Skeletal muscle satellite cell (primary cell): ENCODE measurements around the gene TCL1A.
"Not testable (repeated sequence)": the region's sequence is repeated elsewhere in the genome, so short reads cannot be mapped to it uniquely, and the experiment has no call there.

Experiments used
- H3K27me3 ChIP-seq: 2 replicates; pipeline ENCODE4 v1.7.0; 2013; ENCODE audit warnings: low read length; ENCODE audit not compliant: control insufficient read depth, insufficient read depth
- H3K36me3 ChIP-seq: 2 replicates; pipeline ENCODE4 v1.7.0; 2013; ENCODE audit warnings: mild to moderate bottlenecking, control low read depth, low read length; ENCODE audit not compliant: insufficient read depth
- H3K4me1 ChIP-seq: 2 replicates; pipeline ENCODE4 v1.7.0; 2013; ENCODE audit warnings: low read length; ENCODE audit not compliant: control insufficient read depth, insufficient read depth
- H3K4me2 ChIP-seq: 2 replicates; pipeline ENCODE4 v1.7.0; 2013; ENCODE audit warnings: mild to moderate bottlenecking, low read length
- H3K4me3 ChIP-seq: 2 replicates; pipeline ENCODE4 v1.7.0; 2013; ENCODE audit warnings: low read length
- H3K9ac ChIP-seq: 2 replicates; pipeline ENCODE4 v1.7.0; 2013; ENCODE audit warnings: mild to moderate bottlenecking, low read depth, low read length, moderate library complexity
- H3K9me3 ChIP-seq: replicated peaks from 2 replicates; pipeline ENCODE4 v1.7.0; 2013; ENCODE audit warnings: mild to moderate bottlenecking, control low read depth, low read length

The TCL1A gene

DNA sequence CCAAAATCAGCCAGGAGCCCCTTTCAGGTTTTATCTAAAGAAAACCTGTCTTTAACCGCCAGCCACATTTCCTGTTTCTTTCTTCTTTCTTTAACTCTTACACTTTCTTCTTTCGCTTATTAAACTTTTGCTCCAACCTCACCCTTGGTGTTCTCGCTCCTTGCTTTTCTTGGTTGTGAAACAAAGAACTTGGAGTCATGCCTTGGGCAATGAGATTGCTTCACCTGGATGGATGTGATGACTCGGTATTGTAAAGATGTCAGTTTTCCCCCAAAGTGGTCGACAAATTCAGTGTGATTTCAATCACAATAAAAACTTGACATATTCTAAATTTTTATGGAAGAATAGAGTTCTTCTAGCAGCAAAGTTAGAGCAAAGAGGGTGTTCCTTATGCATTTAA, 16.2 kb upstream of the TCL1A start:
- no peak overlapping the region for H3K4me3 ChIP-seq
- H3K9ac ChIP-seq: no peak overlapping the region
- no peaks in the 10 kb centered on the region for H3K36me3 ChIP-seq
- H3K9me3 ChIP-seq: no peaks in the 10 kb centered on the region
- H3K4me2 ChIP-seq: no peak overlapping the region
- no peaks in the 10 kb centered on the region for H3K4me1 ChIP-seq
- H3K27me3 ChIP-seq: no peaks in the 10 kb centered on the region

DNA sequence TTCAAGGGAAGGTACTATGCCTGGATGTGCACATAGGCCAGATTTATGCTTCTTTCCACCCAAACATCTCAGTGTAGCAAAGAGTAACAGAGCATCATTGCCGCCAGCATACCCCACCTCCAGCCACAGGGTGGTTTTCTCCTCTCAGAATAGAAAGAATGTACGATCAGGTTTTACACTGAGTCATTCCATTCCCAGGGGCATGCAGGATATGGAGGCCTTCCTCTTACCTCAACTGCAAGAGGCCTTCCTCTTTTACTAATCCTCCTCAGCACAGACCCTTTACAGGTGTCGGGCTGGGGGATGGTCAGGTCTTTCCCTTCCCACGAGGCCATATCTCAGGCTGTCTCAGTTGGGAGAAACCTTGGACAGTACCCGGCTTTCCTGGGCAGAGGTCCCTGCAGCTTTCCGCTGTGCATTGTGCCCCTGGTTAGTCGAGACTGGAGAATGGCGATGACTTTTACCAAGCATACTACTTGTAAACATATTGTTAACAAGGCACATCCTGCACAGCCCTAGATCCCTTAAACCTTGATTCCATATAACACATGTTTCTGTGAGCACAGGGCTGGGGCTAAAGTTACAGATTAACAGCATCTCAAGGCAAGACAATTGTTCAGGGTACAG, 15.6 kb upstream of the TCL1A start:
- H3K9me3 ChIP-seq, H3K36me3 ChIP-seq, H3K4me1 ChIP-seq: not testable (repeated sequence)

GRCh38 chr14:95727056-95727700, 13.3 kb upstream of the TCL1A start:
- no peaks in the 10 kb centered on the region for H3K4me1 ChIP-seq
- no peak overlapping the region for H3K4me3 ChIP-seq
- H3K36me3 ChIP-seq: no peaks in the 10 kb centered on the region
- no peak overlapping the region for H3K4me2 ChIP-seq
- H3K9ac ChIP-seq: no peak overlapping the region
- no peaks in the 10 kb centered on the region for H3K27me3 ChIP-seq
- peaks cover 4% of the 10 kb centered on the region for H3K9me3 ChIP-seq

More for the DNA sequence above, 15.6 kb upstream of the TCL1A start:
- not testable (repeated sequence) for H3K4me3 ChIP-seq, H3K27me3 ChIP-seq, H3K4me2 ChIP-seq, H3K9ac ChIP-seq

GRCh38 chr14:95725685-95726336, 11.9 kb upstream of the TCL1A start:
- no peaks in the 10 kb centered on the region for H3K27me3 ChIP-seq
- H3K4me3 ChIP-seq: no peak overlapping the region
- H3K4me2 ChIP-seq: no peak overlapping the region
- H3K4me1 ChIP-seq: no peaks in the 10 kb centered on the region
- H3K36me3 ChIP-seq: no peaks in the 10 kb centered on the region
- H3K9ac ChIP-seq: no peak overlapping the region
- peaks cover 4% of the 10 kb centered on the region for H3K9me3 ChIP-seq

- Histone ChIP-seq H3K4me1 (no peaks in the 10 kb centered on the region), H3K9me3 (peaks cover 4% of the 10 kb centered on the region), H3K27me3 (no peaks in the 10 kb centered on the region), H3K9ac (no peak overlapping the region), H3K4me2 (no peak overlapping the region), H3K4me3 (no peak overlapping the region), H3K36me3 (no peaks in the 10 kb centered on the region)
Measured at GRCh38 chr14:95722525-95723190, 8.7 kb upstream of the TCL1A start.

GRCh38 chr14:95712398-95712797, 1.5 kb downstream of the TCL1A start:
- Histone ChIP-seq H3K36me3 (no peaks in the 10 kb centered on the region), H3K27me3 (no peaks in the 10 kb centered on the region), H3K4me1 (no peaks in the 10 kb centered on the region), H3K4me2 (no peak overlapping the region), H3K4me3 (no peak overlapping the region), H3K9ac (no peak overlapping the region), H3K9me3 (peaks cover 9% of the 10 kb centered on the region)

DNA sequence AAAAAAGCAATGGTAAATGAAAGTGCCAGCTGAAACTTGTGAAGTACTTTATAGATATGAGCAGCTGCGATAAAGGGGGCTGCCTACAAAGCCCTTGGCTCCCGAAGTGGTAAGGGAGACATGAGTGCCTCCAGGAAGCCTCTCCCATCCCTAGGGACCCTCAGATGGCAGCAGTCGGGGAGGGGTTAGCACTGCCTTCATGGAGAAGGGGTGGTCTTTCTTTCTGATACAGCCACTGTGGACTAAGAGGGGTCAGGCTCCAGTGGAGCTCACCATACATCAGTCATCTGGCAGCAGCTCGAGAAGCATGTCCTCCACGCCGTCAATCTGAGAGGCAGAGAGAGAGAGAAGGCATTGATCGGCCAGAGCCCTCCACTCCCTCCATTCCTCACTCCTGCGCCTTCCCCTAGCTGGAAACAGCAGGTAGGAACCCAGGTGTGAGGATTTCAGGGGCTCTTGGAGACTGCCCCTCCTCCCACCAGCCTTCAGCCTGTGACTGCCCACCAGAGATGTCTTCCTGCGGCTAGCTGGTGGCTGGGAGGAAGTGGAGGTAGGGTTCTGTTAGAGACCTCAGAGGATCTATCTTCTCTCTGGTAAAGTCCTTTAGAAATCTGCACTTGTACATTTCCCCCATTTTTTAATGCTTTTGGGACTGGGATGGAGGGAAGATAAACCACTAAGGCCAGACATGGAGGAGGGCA, 2.3 kb downstream of the TCL1A start:
- Histone ChIP-seq H3K9ac (no peak overlapping the region), H3K36me3 (no peaks in the 10 kb centered on the region), H3K4me1 (no peaks in the 10 kb centered on the region), H3K4me3 (no peak overlapping the region), H3K4me2 (no peak overlapping the region), H3K9me3 (peaks cover 9% of the 10 kb centered on the region), H3K27me3 (no peaks in the 10 kb centered on the region)

GRCh38 chr14:95710106-95710505, 3.8 kb downstream of the TCL1A start:
- H3K9ac ChIP-seq: no peak overlapping the region
- no peaks in the 10 kb centered on the region for H3K4me1 ChIP-seq
- H3K4me2 ChIP-seq: no peak overlapping the region
- H3K9me3 ChIP-seq: peaks cover 6% of the 10 kb centered on the region
- H3K36me3 ChIP-seq: no peaks in the 10 kb centered on the region
- H3K4me3 ChIP-seq: no peak overlapping the region
- no peaks in the 10 kb centered on the region for H3K27me3 ChIP-seq

GRCh38 chr14:95707327-95707726, 6.6 kb downstream of the TCL1A start:
- Histone ChIP-seq H3K36me3 (no peaks in the 10 kb centered on the region), H3K27me3 (no peaks in the 10 kb centered on the region), H3K4me3 (no peak overlapping the region), H3K4me1 (no peaks in the 10 kb centered on the region), H3K9me3 (peaks cover 6% of the 10 kb centered on the region), H3K9ac (no peak overlapping the region), H3K4me2 (no peak overlapping the region)

DNA sequence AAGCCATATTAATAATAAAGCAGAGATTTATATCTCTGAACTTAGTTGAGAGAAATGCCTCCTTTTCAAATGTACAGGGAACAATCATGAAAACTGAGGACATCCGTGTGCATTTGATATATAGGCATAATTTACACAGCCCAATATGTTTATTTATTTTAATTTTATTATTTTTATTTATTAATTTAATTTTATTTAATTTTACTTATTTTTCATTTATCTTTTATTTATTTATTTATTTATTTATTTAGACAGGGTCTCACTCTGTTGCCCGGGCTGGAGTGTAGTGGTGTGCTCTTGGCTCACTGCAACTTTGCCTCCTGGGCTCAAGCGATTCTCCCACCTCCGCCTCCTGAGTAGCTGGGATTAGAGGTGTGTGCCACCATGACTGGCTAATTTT, 8.4 kb downstream of the TCL1A start:
- peaks cover 3% of the 10 kb centered on the region for H3K9me3 ChIP-seq
- H3K9ac ChIP-seq: no peak overlapping the region
- no peak overlapping the region for H3K4me2 ChIP-seq
- H3K4me3 ChIP-seq: no peak overlapping the region
- H3K36me3 ChIP-seq: no peaks in the 10 kb centered on the region
- no peaks in the 10 kb centered on the region for H3K4me1 ChIP-seq
- no peaks in the 10 kb centered on the region for H3K27me3 ChIP-seq

- no peaks in the 10 kb centered on the region for H3K4me1 ChIP-seq
- no peaks in the 10 kb centered on the region for H3K9me3 ChIP-seq
- no peak overlapping the region for H3K9ac ChIP-seq
- H3K36me3 ChIP-seq: no peaks in the 10 kb centered on the region
- no peak overlapping the region for H3K4me2 ChIP-seq
- H3K4me3 ChIP-seq: no peak overlapping the region
- no peaks in the 10 kb centered on the region for H3K27me3 ChIP-seq
Measured at GRCh38 chr14:95703805-95704204, 10.1 kb downstream of the TCL1A start.
